Fibroblast of the aortic adventitia (primary cell): ENCODE data around the gene HAUS1. TPM values are rescaled to one million over a fixed set of nuclear protein-coding genes. Genes with fewer than 3 reads are reported as not detected.

Source experiments
- DNase-seq: peaks from one replicate; pipeline ENCODE4 v3.0.0-alpha.2; 2010; ENCODE audit warnings: low read depth
- H3K4me3 ChIP-seq: 2 replicates; pipeline ENCODE4 v1.5.1; 2011; ENCODE audit warnings: low read depth, mild to moderate bottlenecking, control low read depth, low read length, moderate library complexity
- total RNA-seq: library from RNA; depleted of rRNA; stranded (reverse); fragments of >200 nt; gene quantifications from 2 replicates; pipeline ENCODE4 v1.2.3, GENCODE V29; 2012; ENCODE audit warnings: low replicate concordance
- TF ChIP-seq, protein P1 (sequence below): IDR thresholded peaks from 2 replicates; pipeline ENCODE4 v1.5.1; 2011; ENCODE audit warnings: mild to moderate bottlenecking, low read length, control low read depth, inconsistent platforms; ENCODE audit not compliant: insufficient read depth

The HAUS1 gene
- total RNA-seq, 1 donor: 54.7 TPM

DNA sequence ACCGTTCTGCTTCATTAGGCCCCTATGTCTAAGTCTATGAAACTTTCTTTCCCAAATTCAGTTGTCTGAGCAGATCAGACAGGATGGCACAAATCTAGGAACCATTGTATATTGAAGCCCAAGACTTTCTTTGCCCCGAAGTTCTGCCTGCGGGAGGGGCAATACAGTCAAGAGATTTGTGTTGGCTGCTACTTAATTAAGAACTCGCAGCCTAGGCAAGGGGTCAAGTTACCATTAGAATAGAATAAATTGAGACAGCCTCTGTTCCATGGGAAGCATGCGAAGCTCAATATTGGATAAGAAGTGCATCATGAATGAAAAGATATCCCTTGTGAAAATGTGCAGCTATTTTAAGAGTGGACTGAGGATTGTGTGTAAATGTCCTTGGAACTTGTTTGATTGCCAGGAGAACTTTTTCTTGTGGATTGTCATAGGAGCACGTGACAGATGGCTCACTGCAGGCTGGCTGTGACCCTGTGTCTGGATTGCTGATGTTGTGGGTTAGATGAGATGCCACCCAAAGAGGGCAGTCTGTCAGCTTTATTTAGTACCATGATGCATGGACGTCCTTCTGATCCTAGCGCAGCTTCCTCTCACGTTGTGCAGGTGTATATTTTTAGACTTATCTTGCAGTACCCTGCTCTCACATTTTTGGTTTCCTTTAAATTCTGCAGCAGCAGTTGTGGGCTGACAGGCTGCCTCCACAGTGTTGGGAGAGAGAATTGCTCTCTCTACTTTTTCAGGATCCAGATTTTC lies 30.9 kb downstream of the HAUS1 start:
- no peak overlapping the region for H3K4me3 ChIP-seq
- DNase-seq: no peak
- TF ChIP-seq, protein P1, sequence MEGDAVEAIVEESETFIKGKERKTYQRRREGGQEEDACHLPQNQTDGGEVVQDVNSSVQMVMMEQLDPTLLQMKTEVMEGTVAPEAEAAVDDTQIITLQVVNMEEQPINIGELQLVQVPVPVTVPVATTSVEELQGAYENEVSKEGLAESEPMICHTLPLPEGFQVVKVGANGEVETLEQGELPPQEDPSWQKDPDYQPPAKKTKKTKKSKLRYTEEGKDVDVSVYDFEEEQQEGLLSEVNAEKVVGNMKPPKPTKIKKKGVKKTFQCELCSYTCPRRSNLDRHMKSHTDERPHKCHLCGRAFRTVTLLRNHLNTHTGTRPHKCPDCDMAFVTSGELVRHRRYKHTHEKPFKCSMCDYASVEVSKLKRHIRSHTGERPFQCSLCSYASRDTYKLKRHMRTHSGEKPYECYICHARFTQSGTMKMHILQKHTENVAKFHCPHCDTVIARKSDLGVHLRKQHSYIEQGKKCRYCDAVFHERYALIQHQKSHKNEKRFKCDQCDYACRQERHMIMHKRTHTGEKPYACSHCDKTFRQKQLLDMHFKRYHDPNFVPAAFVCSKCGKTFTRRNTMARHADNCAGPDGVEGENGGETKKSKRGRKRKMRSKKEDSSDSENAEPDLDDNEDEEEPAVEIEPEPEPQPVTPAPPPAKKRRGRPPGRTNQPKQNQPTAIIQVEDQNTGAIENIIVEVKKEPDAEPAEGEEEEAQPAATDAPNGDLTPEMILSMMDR: no peak

DNA sequence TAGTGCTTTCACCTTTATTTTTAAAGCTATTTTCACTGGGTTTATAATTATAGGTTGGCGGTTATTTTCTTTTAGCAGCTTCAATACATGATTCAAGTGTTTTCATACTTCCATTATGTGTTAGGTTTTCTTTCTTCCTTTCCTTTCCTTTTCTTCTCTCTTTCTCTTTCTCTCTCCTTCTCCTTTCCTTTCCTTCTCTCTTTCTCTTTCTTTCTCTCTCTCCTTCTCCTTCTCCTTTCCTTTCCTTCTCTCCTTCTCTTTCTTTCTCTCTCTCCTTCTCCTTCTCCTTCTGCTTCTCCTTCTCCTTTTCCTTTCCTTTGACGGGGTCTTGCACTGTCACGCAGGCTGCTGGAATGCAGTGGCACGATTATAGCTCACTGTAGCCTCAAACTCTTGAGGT lies 36.0 kb downstream of the HAUS1 start:
- H3K4me3 ChIP-seq: no peak overlapping the region
- TF ChIP-seq, protein P1: no peak
- DNase-seq: no peak

DNA sequence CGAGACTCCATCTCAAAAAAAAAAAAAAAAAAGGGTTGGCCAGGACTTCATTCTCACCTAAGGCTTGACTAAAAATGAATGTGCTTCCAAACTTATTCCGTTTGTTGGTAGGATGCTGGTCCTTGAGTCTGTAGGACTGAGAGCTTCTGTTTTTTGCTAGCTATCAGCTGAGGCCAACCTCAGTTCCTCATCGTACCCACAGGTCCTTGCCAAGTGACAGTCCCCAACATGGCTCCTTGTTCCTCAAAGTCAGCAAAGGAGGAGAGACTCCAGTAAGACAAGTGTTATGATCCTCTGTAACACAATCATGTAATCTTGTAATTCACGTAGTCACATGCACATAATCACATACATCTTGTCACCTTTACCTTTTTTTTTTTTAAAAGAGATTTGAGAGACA lies 37.0 kb downstream of the HAUS1 start:
- TF ChIP-seq, protein P1: no peak
- no peak overlapping the region for H3K4me3 ChIP-seq
- DNase-seq: no peak

DNA sequence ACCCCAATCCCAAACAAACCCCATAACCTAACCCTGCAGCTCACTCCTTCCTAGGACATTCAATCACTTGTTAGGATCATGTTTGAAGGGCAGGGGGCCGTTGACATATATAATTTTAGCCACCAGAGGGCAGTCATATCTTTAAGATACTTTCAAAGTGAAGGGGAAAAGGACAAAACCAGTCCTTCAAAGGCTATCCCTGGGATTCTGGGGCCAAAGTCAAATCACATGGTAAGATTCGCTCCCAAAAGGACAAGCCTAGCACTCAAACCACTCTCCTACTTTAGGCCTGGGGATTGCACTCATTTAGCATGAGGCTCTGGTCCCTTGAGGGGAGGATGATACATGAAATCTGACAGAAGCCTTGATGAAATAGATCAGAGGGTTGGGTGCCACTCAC lies 44.6 kb downstream of the HAUS1 start:
- no peak overlapping the region for H3K4me3 ChIP-seq
- DNase-seq: peak; percentile 77
- TF ChIP-seq, protein P1: peak; percentile 61

DNA sequence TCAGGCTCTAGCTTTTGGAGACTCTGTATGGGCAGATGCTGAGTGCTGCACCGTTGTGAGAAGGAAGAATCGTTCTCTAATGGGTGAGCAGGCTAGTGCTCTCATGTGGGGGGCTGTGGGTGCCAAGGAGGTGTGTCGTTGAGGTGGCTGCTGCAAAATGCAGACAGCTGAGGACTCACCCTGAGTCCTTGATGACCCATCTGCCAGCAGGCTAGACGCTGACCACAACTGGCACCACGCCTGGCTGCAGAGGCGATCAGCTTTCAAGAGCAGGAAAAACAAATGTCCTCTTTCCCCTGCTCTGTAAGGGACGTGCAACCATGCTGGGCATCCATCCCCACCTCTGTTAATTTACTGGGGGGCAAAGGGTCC lies 48.2 kb downstream of the HAUS1 start:
- TF ChIP-seq, protein P1: no peak
- DNase-seq: peak; percentile 65
- no peak overlapping the region for H3K4me3 ChIP-seq

DNA sequence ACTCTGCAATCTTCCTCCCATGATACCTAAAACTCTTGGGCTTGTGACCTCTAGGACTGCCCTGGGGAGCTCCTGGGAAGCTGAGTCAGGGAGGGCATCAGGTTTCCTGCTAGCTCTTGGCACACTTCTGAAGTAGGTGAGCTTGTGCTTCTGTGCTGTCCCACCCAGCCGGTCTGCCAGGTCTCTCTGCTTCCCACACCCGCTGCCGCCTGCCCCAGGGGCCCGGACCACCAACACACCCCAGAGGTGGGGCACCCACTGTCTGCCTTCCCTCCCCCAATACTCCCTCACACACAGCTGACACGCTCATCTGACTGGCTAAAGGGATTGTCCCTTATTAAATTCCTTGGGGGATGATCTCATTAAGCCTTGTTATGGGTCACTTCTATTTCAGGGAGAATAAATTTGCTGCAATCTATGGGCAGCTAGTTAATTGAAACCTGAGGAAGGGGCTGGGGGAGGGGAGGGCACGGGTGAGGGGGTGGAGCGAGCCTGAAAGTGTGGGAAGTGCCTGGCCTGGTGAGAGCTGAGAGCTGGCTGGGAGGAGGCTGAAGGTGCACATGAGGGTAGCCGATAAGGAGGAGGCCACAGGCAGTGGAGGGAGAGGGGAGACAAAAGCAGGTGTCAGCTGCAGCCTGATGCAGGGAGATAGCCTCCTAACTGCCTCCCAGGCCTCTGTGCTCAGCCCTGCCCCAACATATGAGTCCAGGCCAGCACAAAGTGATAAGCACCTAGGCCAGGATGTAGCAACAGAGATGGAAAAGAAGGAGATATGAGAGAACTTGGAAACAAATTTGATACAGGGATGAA lies 48.8 kb downstream of the HAUS1 start:
- no peak overlapping the region for H3K4me3 ChIP-seq
- TF ChIP-seq, protein P1: no peak
- DNase-seq: no peak
